Esophagus muscularis mucosa (tissue), 4 donors: ENCODE results near the gene BPIFB2. TPM values are rescaled to one million over a fixed set of nuclear protein-coding genes. Genes with fewer than 3 reads are reported as not detected.

Source experiments
- DNase-seq: peaks from one replicate; pipeline ENCODE4 v3.0.0-alpha.2; 2017; ENCODE audit errors: extremely low spot score
- H3K27ac ChIP-seq, 4 donors: fragments of 200-600 bp; sonication (generic); replicated peaks in 1 of 4; 1 replicate in 3 of 4; 2 replicates in 1 of 4; pipeline ENCODE4 v1.5.1; 2016 to 2019; ENCODE audit warnings: mild to moderate bottlenecking in 1 of 4
- H3K27me3 ChIP-seq, 4 donors: fragments of 200-600 bp; sonication (generic); one replicate each; pipeline versions ENCODE4 v1.5.1 to v1.6.0; 2016 to 2019
- H3K36me3 ChIP-seq, 4 donors: fragments of 200-600 bp; sonication (generic); one replicate each; pipeline ENCODE4 v1.5.1; 2016 to 2019
- H3K4me1 ChIP-seq, 4 donors: fragments of 200-600 bp; sonication (generic); one replicate each; pipeline ENCODE4 v1.5.1; 2016 to 2019
- H3K4me3 ChIP-seq, 4 donors: fragments of 200-600 bp; sonication (generic); 1 replicate in 2 of 4; 2 replicates in 2 of 4; pipeline ENCODE4 v1.5.1; 2016 to 2019; ENCODE audit warnings: mild to moderate bottlenecking in 4 of 4, moderate library complexity in 1 of 4
- H3K9me3 ChIP-seq, 4 donors: fragments of 200-600 bp; sonication (generic); 1 replicate in 3 of 4; 2 replicates in 1 of 4; pipeline ENCODE4 v1.5.1; 2016 to 2019
- EP300 ChIP-seq: sonication (generic); formaldehyde crosslinking; IDR thresholded peaks from one replicate; pipeline ENCODE4 v1.6.1; 2017; ENCODE audit warnings: antibody characterized with exemption
- POLR2A ChIP-seq: fragments of 450-650 bp; IDR thresholded peaks from one replicate; pipeline ENCODE4 v1.6.1; 2017; ENCODE audit warnings: antibody characterized with exemption, moderate library complexity, mild to moderate bottlenecking, low read depth
- POLR2AphosphoS5 ChIP-seq, 2 donors: sonication (generic); formaldehyde crosslinking; IDR thresholded peaks; one replicate each; pipeline ENCODE4 v1.6.1; 2017; ENCODE audit warnings: antibody characterized with exemption in 2 of 2
- WGBS: methylation state at CpG from one replicate; pipeline ENCODE4 v1.1.5; 2018; 5-methylcytosine and 5-hydroxymethylcytosine counted together
- intact Hi-C: fragments of 100-400 bp; cut with DNase I; formaldehyde crosslinking; loops from one replicate; pipeline ENCODE4 v1.15.1; 2023
- total RNA-seq, 4 donors: library from RNA; depleted of rRNA; stranded (reverse); fragments of >200 nt; gene quantifications; one replicate each; pipeline versions ENCODE4 v1.1.0 to v1.2.1, GENCODE V29; 2016
- TF ChIP-seq, protein P1 (sequence below), 3 experiments: fragments of 200-600 bp in 2 of 3; fragments of 450-650 bp in 1 of 3; sonication (generic) in 2 of 3; IDR thresholded peaks; one replicate each; pipeline ENCODE4 v1.5.1; 2017 to 2019; ENCODE audit warnings: antibody characterized with exemption in 3 of 3, mild to moderate bottlenecking in 2 of 3, moderate library complexity in 1 of 3

BPIFB2 gene
- total RNA-seq, 4 donors from 2014 or later, result not detected

DNA sequence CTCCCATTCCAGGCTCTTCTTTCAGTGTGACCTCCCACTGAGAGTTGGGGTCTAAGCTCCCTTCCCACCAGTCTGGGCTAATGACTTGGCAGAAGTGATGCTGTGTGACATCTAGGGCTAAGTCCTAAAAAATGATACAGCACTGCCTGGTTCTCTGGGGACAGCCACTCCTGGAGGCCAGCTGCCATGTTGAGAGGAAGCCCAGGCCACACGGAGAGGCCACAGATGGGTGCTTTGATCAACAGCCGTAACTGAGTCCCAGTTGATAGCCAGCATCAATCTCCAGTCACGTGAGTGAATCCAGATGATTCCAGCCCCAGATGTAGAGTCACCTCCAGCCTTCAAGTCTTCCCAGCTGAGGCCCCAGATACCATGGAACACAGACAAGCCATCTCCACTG, 17.1 kb upstream of the BPIFB2 start:
- H3K9me3 ChIP-seq, result peaks cover 0 to 4% (median 0%) of the 10 kb centered on the region in 4 donors
- H3K4me3 ChIP-seq, result no peak overlapping the region
- no peak for DNase-seq
- TF ChIP-seq, protein P1, sequence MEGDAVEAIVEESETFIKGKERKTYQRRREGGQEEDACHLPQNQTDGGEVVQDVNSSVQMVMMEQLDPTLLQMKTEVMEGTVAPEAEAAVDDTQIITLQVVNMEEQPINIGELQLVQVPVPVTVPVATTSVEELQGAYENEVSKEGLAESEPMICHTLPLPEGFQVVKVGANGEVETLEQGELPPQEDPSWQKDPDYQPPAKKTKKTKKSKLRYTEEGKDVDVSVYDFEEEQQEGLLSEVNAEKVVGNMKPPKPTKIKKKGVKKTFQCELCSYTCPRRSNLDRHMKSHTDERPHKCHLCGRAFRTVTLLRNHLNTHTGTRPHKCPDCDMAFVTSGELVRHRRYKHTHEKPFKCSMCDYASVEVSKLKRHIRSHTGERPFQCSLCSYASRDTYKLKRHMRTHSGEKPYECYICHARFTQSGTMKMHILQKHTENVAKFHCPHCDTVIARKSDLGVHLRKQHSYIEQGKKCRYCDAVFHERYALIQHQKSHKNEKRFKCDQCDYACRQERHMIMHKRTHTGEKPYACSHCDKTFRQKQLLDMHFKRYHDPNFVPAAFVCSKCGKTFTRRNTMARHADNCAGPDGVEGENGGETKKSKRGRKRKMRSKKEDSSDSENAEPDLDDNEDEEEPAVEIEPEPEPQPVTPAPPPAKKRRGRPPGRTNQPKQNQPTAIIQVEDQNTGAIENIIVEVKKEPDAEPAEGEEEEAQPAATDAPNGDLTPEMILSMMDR (IDR thresholded peaks at IDR 0.05), result no peak
- no peak for TF ChIP-seq POLR2A
- TF ChIP-seq EP300, result no peak
- no peak for TF ChIP-seq POLR2AphosphoS5 (IDR thresholded peaks at IDR 0.05)
- H3K4me1 ChIP-seq, result no peaks in the 10 kb centered on the region
- H3K36me3 ChIP-seq, result no peaks in the 10 kb centered on the region
- WGBS, result no CpG with 5 or more reads among the region's 3 CpGs
- H3K27me3 ChIP-seq, result peaks cover 0 to 40% (median 0%) of the 10 kb centered on the region in 4 donors
- no peak overlapping the region for H3K27ac ChIP-seq
- intact Hi-C loops, result no loop called here

DNA sequence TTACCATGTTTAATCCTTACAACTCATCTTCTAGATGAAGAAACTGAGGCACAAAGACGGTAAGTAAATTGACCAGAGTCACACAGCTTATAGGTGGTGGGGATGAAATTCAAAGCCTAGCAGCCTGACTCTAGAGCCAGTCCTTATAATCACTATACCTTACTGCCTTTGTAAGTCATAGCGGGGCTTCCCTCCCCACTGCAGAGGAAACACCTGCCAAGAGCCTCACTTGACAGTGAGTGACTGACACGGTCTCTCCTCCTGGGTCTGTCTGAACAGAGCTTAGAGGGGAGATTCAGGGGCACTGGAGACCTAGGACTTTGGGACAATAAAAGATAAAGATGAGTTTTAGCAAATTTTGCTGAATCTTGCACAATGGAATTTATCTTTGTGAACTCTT, 16.1 kb upstream of the BPIFB2 start:
- TF ChIP-seq, protein P1 (IDR thresholded peaks at IDR 0.05), result no peak
- TF ChIP-seq POLR2A (no peak), EP300 (no peak), POLR2AphosphoS5 (IDR thresholded peaks at IDR 0.05) (no peak)
- 73% methylated on average over 3 of the region's 3 CpGs for WGBS
- no peak overlapping the region for H3K4me3 ChIP-seq

DNA sequence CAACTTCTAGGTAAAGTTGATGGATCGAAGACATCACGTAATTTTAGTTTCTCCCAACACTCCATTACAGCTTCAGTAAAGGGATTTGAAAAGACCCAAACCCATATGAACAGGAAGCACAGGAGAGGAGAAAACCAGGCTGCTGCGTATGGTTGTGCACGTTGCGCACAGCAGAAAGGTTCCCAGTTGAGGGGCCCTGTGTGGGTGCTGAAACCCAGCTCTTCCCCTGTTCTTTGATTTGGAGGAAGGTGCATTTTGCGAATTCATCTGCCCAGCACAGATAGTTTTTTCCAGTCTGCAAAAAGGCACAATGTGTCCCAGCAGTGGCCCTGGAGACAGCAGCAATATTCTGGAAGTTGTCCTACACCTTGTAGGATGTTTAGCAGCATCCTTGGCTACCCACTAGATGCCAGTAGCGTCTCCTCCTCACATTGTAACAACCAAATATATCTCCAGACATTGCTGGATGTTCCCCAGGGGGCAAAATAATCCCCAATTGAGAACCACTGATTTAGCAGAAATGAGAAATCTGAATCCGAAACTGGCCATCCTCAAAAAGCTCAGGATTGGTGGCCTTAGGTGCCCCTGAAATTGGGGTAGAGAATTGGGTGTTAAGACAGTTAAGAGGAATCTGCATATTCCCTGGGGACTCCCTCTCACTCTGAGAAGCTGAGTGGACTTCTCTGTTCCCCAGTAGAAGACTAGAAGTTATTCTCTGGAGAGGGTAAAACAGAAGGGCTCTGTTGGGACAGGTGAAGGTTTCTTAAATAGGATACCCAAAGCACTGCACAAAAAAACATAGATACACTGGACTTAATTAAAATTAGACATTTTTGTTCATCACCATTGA, 15.5 kb upstream of the BPIFB2 start:
- TF ChIP-seq, protein P1 (IDR thresholded peaks at IDR 0.05), result no peak
- TF ChIP-seq EP300, result no peak
- TF ChIP-seq POLR2A, result no peak
- H3K9me3 ChIP-seq, result peaks cover 0 to 6% (median 0%) of the 10 kb centered on the region in 4 donors
- H3K4me1 ChIP-seq, result no peaks in the 10 kb centered on the region
- no peak for DNase-seq
- H3K4me3 ChIP-seq, result no peak overlapping the region
- 84% methylated on average over 8 of the region's 8 CpGs for WGBS
- no peak overlapping the region for H3K27ac ChIP-seq
- intact Hi-C loops, result no loop called here
- peaks cover 0 to 35% (median 0%) of the 10 kb centered on the region in 4 donors for H3K27me3 ChIP-seq
- H3K36me3 ChIP-seq, result no peaks in the 10 kb centered on the region

More for the DNA sequence above, 16.1 kb upstream of the BPIFB2 start:
- Histone ChIP-seq H3K27me3 (peaks cover 0 to 41% (median 0%) of the 10 kb centered on the region in 4 donors), H3K36me3 (no peaks in the 10 kb centered on the region), H3K4me1 (no peaks in the 10 kb centered on the region), H3K27ac (no peak overlapping the region), H3K9me3 (peaks cover 0 to 6% (median 0%) of the 10 kb centered on the region in 4 donors)
- intact Hi-C loops, result no loop called here
- DNase-seq, result no peak

DNA sequence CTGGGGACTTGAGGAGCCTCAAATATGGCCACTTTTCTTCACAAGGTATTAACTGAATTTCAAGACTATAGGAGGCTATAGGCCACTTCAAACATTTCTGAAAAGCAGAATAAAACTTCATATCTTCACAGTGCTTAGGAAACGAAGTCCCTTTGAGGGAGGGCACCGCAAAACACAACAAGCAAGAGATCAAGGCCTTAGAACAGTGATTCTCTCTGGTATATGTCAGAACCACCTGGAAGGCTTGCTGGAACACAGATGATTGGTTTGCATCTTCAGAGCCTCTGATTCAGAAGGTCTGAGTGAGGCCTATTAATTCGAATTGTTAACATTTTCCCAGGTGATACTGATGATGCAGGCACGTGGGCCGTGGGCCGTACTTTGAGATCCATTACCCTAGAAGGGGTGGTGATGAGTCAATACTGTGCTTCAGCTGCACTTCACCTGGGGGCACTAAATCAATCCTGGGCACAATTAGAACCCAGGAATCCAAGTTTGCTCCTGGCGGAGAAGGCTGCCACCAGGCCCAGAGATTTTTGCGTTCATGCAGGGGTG, 13.9 kb upstream of the BPIFB2 start:
- Histone ChIP-seq H3K4me1 (no peaks in the 10 kb centered on the region), H3K27me3 (peaks cover 0 to 31% (median 0%) of the 10 kb centered on the region in 4 donors), H3K36me3 (no peaks in the 10 kb centered on the region), H3K9me3 (peaks cover 0 to 6% (median 0%) of the 10 kb centered on the region in 4 donors), H3K4me3 (no peak overlapping the region), H3K27ac (no peak overlapping the region)
- intact Hi-C loops, result no loop called here
- DNase-seq, result no peak
- 75% methylated on average over 8 of the region's 8 CpGs for WGBS
- TF ChIP-seq POLR2A (no peak), POLR2AphosphoS5 (IDR thresholded peaks at IDR 0.05) (no peak), EP300 (no peak)
- TF ChIP-seq, protein P1 (IDR thresholded peaks at IDR 0.05), result no peak
